Sigmoid colon (tissue), 7 donors: ENCODE measurements around the gene ABHD8. TPM values are rescaled to one million over a fixed set of nuclear protein-coding genes. Genes with fewer than 3 reads are reported as not detected.

Source experiments
- DNase-seq: peaks from one replicate; pipeline ENCODE4 v3.0.0-alpha.2; 2019
- H3K27ac ChIP-seq, 4 donors: fragments of 200-600 bp; sonication (generic); one replicate each; pipeline ENCODE4 v1.5.1; 2016 to 2019; ENCODE audit warnings: mild to moderate bottlenecking in 1 of 4
- H3K27me3 ChIP-seq, 3 donors: fragments of 200-600 bp; sonication (generic); one replicate each; pipeline ENCODE4 v1.5.1; 2019; ENCODE audit warnings: mild to moderate bottlenecking in 1 of 3
- H3K36me3 ChIP-seq, 4 donors: fragments of 200-600 bp; sonication (generic); one replicate each; pipeline ENCODE4 v1.5.1; 2016 to 2019
- H3K4me1 ChIP-seq, 4 donors: fragments of 200-600 bp; sonication (generic); one replicate each; pipeline ENCODE4 v1.5.1; 2017 to 2019
- H3K4me3 ChIP-seq, 4 donors: fragments of 200-600 bp; sonication (generic); one replicate each; pipeline ENCODE4 v1.5.1; 2017 to 2019; ENCODE audit warnings: mild to moderate bottlenecking in 2 of 4, moderate library complexity in 1 of 4
- H3K9me3 ChIP-seq, 4 donors: fragments of 200-600 bp in 3 of 4; sonication (generic) in 3 of 4; one replicate each; pipeline versions ENCODE4 v1.5.1 to v1.6.1; 2013 to 2019
- EP300 ChIP-seq, 4 donors: sonication (generic); formaldehyde crosslinking; IDR thresholded peaks; one replicate each; pipeline ENCODE4 v1.6.1; 2017; ENCODE audit warnings: antibody characterized with exemption in 4 of 4
- POLR2A ChIP-seq, 2 donors: fragments of 450-650 bp; IDR thresholded peaks; one replicate each; pipeline ENCODE4 v1.6.1; 2016; ENCODE audit warnings: antibody characterized with exemption in 2 of 2, mild to moderate bottlenecking in 2 of 2, moderate library complexity in 2 of 2
- POLR2AphosphoS5 ChIP-seq, 4 donors: sonication (generic); formaldehyde crosslinking; IDR thresholded peaks; one replicate each; pipeline ENCODE4 v1.6.1; 2017; ENCODE audit warnings: antibody characterized with exemption in 4 of 4
- WGBS, 2 donors: extraction: QIAGEN DNeasy Blood & Tissue Kit; methylation state at CpG; one replicate each; pipeline ENCODE4 v1.1.7; 2013; 5-methylcytosine and 5-hydroxymethylcytosine counted together
- intact Hi-C: fragments of 100-400 bp; cut with DNase I; formaldehyde crosslinking; loops from one replicate; pipeline ENCODE4 v1.15.1; 2023
- polyA plus RNA-seq, 3 donors: library from polyadenylated mRNA; stranded (reverse); fragments of 200-250 nt; gene quantifications; one replicate each; pipeline ENCODE4 v1.2.3, GENCODE V29; 2013
- total RNA-seq, 4 donors: library from RNA; depleted of rRNA; stranded (reverse); fragments of >200 nt; gene quantifications; one replicate each; pipeline ENCODE4 v1.1.0, GENCODE V29; 2016
- TF ChIP-seq, protein P1 (sequence below), 4 experiments: fragments of 450-650 bp in 3 of 4; fragments of 200-600 bp in 1 of 4; IDR thresholded peaks; one replicate each; pipeline ENCODE4 v1.5.1; 2016 to 2019; ENCODE audit warnings: antibody characterized with exemption in 4 of 4, mild to moderate bottlenecking in 3 of 4, moderate library complexity in 2 of 4
- donor health status: healthy with polysubstance abuse.
- donor health status: Bipolar disorder and iron deficiency.
- donor health status: healthy.

Gene ABHD8
- total and polyA plus RNA-seq, 7 donors = 4.2 to 21.9 (median 15.5) TPM

DNA sequence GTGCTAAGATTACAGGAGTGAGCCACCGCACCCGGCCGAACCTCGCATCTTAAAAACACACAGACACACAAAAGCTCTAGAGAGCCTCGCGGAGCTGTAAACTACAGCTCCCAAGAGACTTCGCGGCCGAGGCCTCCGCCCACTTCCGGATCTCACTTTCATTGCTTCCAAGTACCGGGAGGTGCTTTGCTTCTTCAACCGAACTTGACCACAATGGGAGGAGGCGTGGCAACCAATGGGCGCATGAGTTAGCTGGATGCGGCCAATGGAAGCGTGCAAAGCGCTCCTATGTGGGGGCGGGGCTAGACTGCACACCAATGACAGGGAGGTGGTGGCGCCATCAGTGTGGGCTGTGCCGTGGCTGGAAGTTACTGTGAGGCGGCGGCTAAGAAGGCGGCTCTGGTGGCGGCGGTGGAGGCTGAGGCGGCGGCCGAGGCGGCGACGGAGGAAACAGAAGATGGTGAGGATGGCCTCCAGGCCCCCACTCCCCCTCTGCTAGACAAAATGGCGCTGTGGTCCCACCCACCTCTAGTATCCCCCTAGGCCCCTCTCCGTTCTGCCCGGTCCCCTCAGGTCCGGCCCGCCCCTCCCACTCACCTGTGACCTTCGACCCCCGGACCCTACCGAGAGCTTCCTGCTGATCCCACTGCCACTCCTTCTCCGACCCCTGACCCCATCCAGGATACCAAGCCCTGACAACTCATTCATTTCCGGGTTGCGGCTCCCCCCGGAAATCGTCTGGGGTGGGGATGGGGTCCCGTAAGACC lies 6.2 kb upstream of the ABHD8 start, which contains the start of gene DDA1:
TSS of gene DDA1 (plus strand) at position 366 of the 767 bp plus-strand sequence. CDS start at position 458, 92 bp downstream.
- no peaks in the 10 kb centered on the region for H3K27me3 ChIP-seq
- peaks cover 0 to 64% (median 55%) of the 10 kb centered on the region in 4 donors for H3K4me1 ChIP-seq
- peak; percentile 100 for DNase-seq
- H3K9me3 ChIP-seq = no peaks in the 10 kb centered on the region
- peaks cover 2 to 20% (median 5%) of the 10 kb centered on the region in 4 donors for H3K36me3 ChIP-seq
- TF ChIP-seq POLR2AphosphoS5 (IDR thresholded peaks at IDR 0.05) (peak; percentile 17 to 74 (median 67)), POLR2A (IDR thresholded peaks at IDR 0.05) (peak in 1 of 2 donors; percentile 10), EP300 (IDR thresholded peaks at IDR 0.05) (no peak)
- TF ChIP-seq, protein P1, sequence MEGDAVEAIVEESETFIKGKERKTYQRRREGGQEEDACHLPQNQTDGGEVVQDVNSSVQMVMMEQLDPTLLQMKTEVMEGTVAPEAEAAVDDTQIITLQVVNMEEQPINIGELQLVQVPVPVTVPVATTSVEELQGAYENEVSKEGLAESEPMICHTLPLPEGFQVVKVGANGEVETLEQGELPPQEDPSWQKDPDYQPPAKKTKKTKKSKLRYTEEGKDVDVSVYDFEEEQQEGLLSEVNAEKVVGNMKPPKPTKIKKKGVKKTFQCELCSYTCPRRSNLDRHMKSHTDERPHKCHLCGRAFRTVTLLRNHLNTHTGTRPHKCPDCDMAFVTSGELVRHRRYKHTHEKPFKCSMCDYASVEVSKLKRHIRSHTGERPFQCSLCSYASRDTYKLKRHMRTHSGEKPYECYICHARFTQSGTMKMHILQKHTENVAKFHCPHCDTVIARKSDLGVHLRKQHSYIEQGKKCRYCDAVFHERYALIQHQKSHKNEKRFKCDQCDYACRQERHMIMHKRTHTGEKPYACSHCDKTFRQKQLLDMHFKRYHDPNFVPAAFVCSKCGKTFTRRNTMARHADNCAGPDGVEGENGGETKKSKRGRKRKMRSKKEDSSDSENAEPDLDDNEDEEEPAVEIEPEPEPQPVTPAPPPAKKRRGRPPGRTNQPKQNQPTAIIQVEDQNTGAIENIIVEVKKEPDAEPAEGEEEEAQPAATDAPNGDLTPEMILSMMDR (IDR thresholded peaks at IDR 0.05) = no peak
- 0 to 1% methylated on average over 46 of the region's 46 CpGs for WGBS, 2 donors
- H3K27ac ChIP-seq = peak within 1 kb of the TSS; percentile 81 to 94 (median 87)
- H3K4me3 ChIP-seq = peak within 1 kb of the TSS; percentile 89 to 95 (median 92)
- intact Hi-C loops = loop anchor here (5.0 kb wide), 1 partner anchor 62 kb away; the partner anchor contains the start of gene NR2F6

DNA sequence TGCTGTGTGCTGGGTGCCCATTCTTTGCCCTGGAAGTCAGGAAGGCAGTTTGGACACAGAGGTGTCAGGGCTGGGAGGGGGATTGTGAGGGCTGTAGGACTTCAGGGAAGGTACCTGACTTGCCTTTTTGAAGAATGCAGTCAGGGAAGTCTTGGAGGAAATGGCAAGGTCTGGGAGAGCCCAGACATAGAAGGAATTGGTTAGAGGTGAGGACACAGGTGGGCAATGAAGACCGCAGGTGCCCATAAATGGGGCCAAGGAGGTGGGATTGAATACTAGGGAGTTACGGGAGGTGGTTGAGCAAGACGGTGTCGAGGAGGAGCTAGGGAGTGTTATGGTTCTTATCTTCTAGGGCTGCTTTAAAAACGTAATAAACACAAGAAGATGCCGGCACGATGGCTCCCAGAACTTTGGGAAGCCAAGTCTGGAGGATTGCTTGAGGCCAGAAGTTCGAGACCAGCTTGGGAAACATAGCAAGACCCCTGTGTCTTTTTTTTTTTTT lies 4.7 kb upstream of the ABHD8 start:
- DNase-seq = no peak
- TF ChIP-seq EP300 (IDR thresholded peaks at IDR 0.05) (no peak), POLR2A (IDR thresholded peaks at IDR 0.05) (no peak), POLR2AphosphoS5 (IDR thresholded peaks at IDR 0.05) (no peak)
- TF ChIP-seq, protein P1 (IDR thresholded peaks at IDR 0.05) = no peak
- Histone ChIP-seq H3K9me3 (no peaks in the 10 kb centered on the region), H3K4me3 (no peak overlapping the region), H3K36me3 (peaks cover 0 to 11% (median 0%) of the 10 kb centered on the region in 4 donors), H3K27ac (peak overlapping the region in 3 of 4 donors; percentile 92 to 94 (median 93)), H3K4me1 (peaks cover 0 to 74% (median 67%) of the 10 kb centered on the region in 4 donors), H3K27me3 (no peaks in the 10 kb centered on the region)
- intact Hi-C loops = loop anchor here (5.0 kb wide), 1 partner anchor 61 kb away; the partner anchor contains the start of gene NR2F6
- 46 to 78% methylated on average over 8 of the region's 8 CpGs for WGBS, 2 donors

DNA sequence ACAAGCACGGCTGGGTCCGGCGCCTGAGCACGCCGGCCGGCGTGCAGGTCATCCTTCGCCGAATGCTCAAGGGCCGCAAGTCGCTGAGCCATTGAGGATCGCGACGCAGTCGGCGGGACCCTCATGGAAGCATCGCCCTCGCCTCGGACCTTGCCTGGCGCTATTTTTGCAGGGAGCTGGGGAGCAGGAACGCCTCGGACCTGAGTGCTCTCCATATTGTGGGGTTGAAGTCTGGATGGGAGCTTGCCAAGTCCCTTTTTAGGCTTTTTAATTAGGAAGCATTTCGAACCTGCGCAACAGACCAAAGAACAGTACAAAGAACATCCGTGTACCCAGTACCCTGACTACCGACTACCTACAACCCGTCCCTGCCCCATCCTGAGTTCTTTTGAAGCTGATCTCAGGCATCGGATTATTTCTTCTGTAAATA lies 3.1 kb upstream of the ABHD8 start:
- H3K27me3 ChIP-seq = no peaks in the 10 kb centered on the region
- TF ChIP-seq POLR2A (IDR thresholded peaks at IDR 0.05) (no peak), EP300 (IDR thresholded peaks at IDR 0.05) (no peak), POLR2AphosphoS5 (IDR thresholded peaks at IDR 0.05) (no peak)
- TF ChIP-seq, protein P1 (IDR thresholded peaks at IDR 0.05) = no peak
- peaks cover 0 to 75% (median 69%) of the 10 kb centered on the region in 4 donors for H3K4me1 ChIP-seq
- peak overlapping the region; percentile 67 to 78 (median 72) for H3K4me3 ChIP-seq
- intact Hi-C loops = loop anchor here (5.0 kb wide), 1 partner anchor 59 kb away; the partner anchor contains the start of gene NR2F6
- WGBS, 2 donors = 2 to 7% methylated on average over 28 of the region's 28 CpGs
- DNase-seq = no peak
- no peaks in the 10 kb centered on the region for H3K9me3 ChIP-seq
- peaks cover 0 to under 1% (median 0%) of the 10 kb centered on the region in 4 donors for H3K36me3 ChIP-seq
- H3K27ac ChIP-seq = peak overlapping the region; percentile 92 to 97 (median 94)

DNA sequence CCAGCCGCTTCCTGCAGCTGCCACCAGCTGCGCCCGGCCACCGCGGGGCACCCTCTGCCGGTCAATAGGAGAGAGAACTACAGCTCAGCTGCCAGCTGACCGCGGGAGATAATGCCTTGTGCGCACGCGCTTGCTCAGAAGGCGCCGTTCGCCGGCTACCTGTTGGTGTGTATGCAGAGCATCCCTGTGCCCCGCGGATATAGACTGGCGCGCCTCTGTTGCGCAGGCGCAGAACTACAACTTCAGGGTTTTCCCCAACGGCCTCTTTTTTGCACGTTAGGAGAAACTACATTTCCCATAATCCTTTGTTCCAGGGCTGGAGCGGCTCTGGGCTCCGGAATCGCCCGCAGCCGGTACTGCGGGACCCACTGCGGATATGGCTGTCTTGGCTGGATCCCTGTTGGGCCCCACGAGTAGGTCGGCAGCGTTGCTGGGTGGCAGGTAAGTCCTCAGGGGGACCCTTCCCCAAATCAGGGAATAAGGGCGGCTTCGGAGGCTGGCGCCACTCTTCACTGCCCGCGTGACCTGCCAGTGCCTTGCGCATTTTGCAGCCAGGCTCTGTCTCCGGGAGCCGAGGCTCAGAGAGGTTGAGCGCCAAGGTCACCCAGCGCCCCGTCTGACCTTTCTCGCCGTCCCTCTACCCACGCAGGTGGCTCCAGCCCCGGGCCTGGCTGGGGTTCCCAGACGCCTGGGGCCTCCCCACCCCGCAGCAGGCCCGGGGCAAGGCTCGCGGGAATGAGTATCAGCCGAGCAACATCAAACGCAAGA lies 2.5 kb upstream of the ABHD8 start, which contains the start of gene MRPL34:
TSS of gene MRPL34 (plus strand) at position 356 of the 768 bp plus-strand sequence. CDS start at position 377, 21 bp downstream.
- peaks cover 0 to 5% (median 2%) of the 10 kb centered on the region in 4 donors for H3K36me3 ChIP-seq
- 0% methylated on average over 55 of the region's 55 CpGs for WGBS, 2 donors
- intact Hi-C loops = loop anchor here (2.0 to 5.0 kb wide), 2 partner anchors 29 to 58 kb away; partner anchors contain the start of genes ANO8 and NR2F6
- peaks cover 0 to 75% (median 66%) of the 10 kb centered on the region in 4 donors for H3K4me1 ChIP-seq
- TF ChIP-seq EP300 (IDR thresholded peaks at IDR 0.05) (peak in 1 of 4 donors; percentile 4), POLR2A (IDR thresholded peaks at IDR 0.05) (peak; percentile 53 to 59), POLR2AphosphoS5 (IDR thresholded peaks at IDR 0.05) (peak in 3 of 4 donors; percentile 78 to 94 (median 83))
- TF ChIP-seq, protein P1 (IDR thresholded peaks at IDR 0.05) = peak; percentile 71 to 93 (median 84)
- no peaks in the 10 kb centered on the region for H3K9me3 ChIP-seq
- H3K4me3 ChIP-seq = peak within 1 kb of the TSS; percentile 67 to 78 (median 72)
- H3K27me3 ChIP-seq = no peaks in the 10 kb centered on the region
- DNase-seq = peak; percentile 99
- H3K27ac ChIP-seq = peak within 1 kb of the TSS; percentile 92 to 97 (median 94)
